OCI-LY1 (cell line): ENCODE data around the gene ARID5A.

ENCODE experiments used
- H2AFZ ChIP-seq: fragments of 200-600 bp; sonication (generic), shearing (Covaris generic); 2 replicates; pipeline ENCODE4 v1.6.0; 2014; ENCODE audit warnings: antibody characterized with exemption, mild to moderate bottlenecking, low read length
- H3F3A ChIP-seq: fragments of 200-600 bp; sonication (generic), shearing (Covaris generic); 2 replicates; pipeline ENCODE4 v1.6.0; 2014; ENCODE audit warnings: mild to moderate bottlenecking, antibody characterized with exemption, low read length, moderate library complexity; ENCODE audit not compliant: insufficient read depth
- H3K27ac ChIP-seq: fragments of 200-600 bp; sonication (generic); 2 replicates; pipeline ENCODE4 v1.5.1; 2014; ENCODE audit warnings: low read length, mixed run types, mild to moderate bottlenecking, low read depth; ENCODE audit not compliant: poor library complexity, severe bottlenecking
- H3K27me3 ChIP-seq: fragments of 200-600 bp; sonication (generic); 2 replicates; pipeline ENCODE4 v1.6.0; 2014; ENCODE audit warnings: antibody characterized with exemption, mild to moderate bottlenecking, low read length, moderate library complexity; ENCODE audit not compliant: insufficient read depth
- H3K36me3 ChIP-seq: fragments of 200-600 bp; sonication (generic); 2 replicates; pipeline ENCODE4 v1.6.1; 2014; ENCODE audit warnings: mild to moderate bottlenecking, antibody characterized with exemption, low read length, moderate library complexity, mixed read lengths; ENCODE audit not compliant: insufficient read depth
- H3K4me1 ChIP-seq: fragments of 200-600 bp; sonication (generic); 2 replicates; pipeline ENCODE4 v1.5.1; 2014; ENCODE audit warnings: mild to moderate bottlenecking, low read length, moderate library complexity; ENCODE audit not compliant: insufficient read depth, severe bottlenecking
- H3K4me2 ChIP-seq: fragments of 200-600 bp; sonication (generic), shearing (Covaris generic); 2 replicates; pipeline ENCODE4 v1.6.1; 2014; ENCODE audit warnings: low read length
- H3K4me3 ChIP-seq: fragments of 200-600 bp; sonication (generic); 2 replicates; pipeline ENCODE4 v1.5.1; 2014; ENCODE audit warnings: low read length, low read depth, mild to moderate bottlenecking, mixed read lengths; ENCODE audit not compliant: poor library complexity, severe bottlenecking
- H3K79me2 ChIP-seq: fragments of 200-600 bp; shearing (Covaris generic); 2 replicates; pipeline ENCODE4 v1.6.1; 2016; ENCODE audit warnings: mixed run types, low read length, mixed read lengths; ENCODE audit not compliant: insufficient read depth
- H3K9ac ChIP-seq: fragments of 200-600 bp; sonication (generic), shearing (Covaris generic); 2 replicates; pipeline ENCODE4 v1.6.1; 2014; ENCODE audit warnings: mild to moderate bottlenecking, low read length, mixed read lengths
- H3K9me2 ChIP-seq: fragments of 200-600 bp; sonication (generic), shearing (Covaris generic); 2 replicates; pipeline ENCODE4 v1.6.1; 2014; ENCODE audit warnings: low read depth, mild to moderate bottlenecking, low read length, mixed read lengths
- H3K9me3 ChIP-seq: fragments of 200-600 bp; shearing (Covaris generic); 2 replicates; pipeline ENCODE4 v1.6.1; 2014; ENCODE audit warnings: low read length, mixed read lengths
- H4K20me1 ChIP-seq: fragments of 200-600 bp; sonication (generic), shearing (Covaris generic); 2 replicates; pipeline ENCODE4 v1.6.0; 2016; ENCODE audit warnings: mild to moderate bottlenecking, low read length; ENCODE audit not compliant: insufficient read depth
- CTCF ChIP-seq: fragments of 200-600 bp; sonication (generic), shearing (Covaris generic); IDR thresholded peaks from 2 replicates; pipeline ENCODE4 v1.5.1; 2017; ENCODE audit warnings: mild to moderate bottlenecking, antibody characterized with exemption, low read length, moderate library complexity, mixed read lengths
- EZH2 ChIP-seq: fragments of 200-600 bp; sonication (generic), shearing (Covaris generic); IDR thresholded peaks from 2 replicates; pipeline ENCODE4 v1.8.0; 2017; ENCODE audit warnings: borderline replicate concordance, mixed run types, mild to moderate bottlenecking, antibody characterized with exemption, low read length, moderate library complexity, mixed read lengths

The ARID5A gene

GRCh38 chr2:96538487-96539214 is 2.1 kb downstream of the ARID5A start:
- Histone ChIP-seq H3K9ac (no peak overlapping the region), H3K9me3 (no peaks in the 10 kb centered on the region), H3K27ac (no peak overlapping the region), H3K4me2 (peak overlapping the region; percentile 80; the same call in 1 of the 2 replicates), H4K20me1 (no peaks in the 10 kb centered on the region), H3K36me3 (no peaks in the 10 kb centered on the region), H3K79me2 (no peaks in the 10 kb centered on the region), H3K4me1 (peaks cover 18% of the 10 kb centered on the region), H3K9me2 (no peaks in the 10 kb centered on the region), H3K4me3 (no peak overlapping the region), H3F3A (no peaks in the 10 kb centered on the region), H3K27me3 (no peaks in the 10 kb centered on the region; the same call in 1 of the 2 replicates), H2AFZ (no peak overlapping the region)
- TF ChIP-seq EZH2 (no peak), CTCF (no peak)

DNA sequence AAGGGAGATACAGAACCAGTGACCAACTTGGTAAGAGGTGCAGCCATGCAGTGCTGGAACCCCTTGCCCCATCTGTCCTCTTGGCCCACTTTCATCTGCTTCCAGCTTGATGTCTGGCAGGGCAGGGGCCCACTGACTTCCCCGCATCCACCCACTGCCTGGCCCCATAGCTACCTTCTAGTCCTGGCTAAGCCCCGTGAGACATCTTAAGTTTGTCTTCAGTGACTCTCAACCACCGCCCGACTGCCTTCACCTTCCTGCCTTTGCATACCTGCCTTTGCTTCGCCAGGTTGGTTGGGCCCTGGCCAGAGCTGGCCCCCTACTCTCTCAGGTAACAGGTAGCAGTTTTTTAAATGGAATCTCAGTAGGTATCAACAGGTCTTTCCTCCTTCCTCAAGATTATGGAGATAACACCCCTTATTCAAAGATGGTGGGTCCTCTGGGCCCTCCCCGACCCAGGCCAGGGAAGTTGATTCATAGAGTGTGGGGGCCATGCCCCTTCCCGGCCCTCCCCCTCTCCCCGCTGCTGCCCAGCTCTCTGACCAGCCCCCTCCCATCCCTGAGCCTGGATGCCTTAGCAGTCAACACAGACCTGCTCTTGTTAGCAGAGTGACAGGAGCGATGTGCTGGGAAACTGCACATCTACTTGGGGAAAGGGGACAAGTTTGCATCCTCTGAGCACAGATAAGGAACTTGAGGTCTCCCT is 2.8 kb downstream of the ARID5A start:
- Histone ChIP-seq H3K27me3 (no peaks in the 10 kb centered on the region; the same call in 1 of the 2 replicates), H3K4me3 (no peak overlapping the region), H3K79me2 (no peaks in the 10 kb centered on the region), H2AFZ (no peak overlapping the region), H3K4me1 (peaks cover 18% of the 10 kb centered on the region), H3K27ac (no peak overlapping the region), H4K20me1 (no peaks in the 10 kb centered on the region), H3K36me3 (no peaks in the 10 kb centered on the region), H3K4me2 (no peak overlapping the region), H3K9ac (no peak overlapping the region), H3K9me3 (no peaks in the 10 kb centered on the region), H3F3A (no peaks in the 10 kb centered on the region), H3K9me2 (no peaks in the 10 kb centered on the region)
- TF ChIP-seq CTCF: no peak

DNA sequence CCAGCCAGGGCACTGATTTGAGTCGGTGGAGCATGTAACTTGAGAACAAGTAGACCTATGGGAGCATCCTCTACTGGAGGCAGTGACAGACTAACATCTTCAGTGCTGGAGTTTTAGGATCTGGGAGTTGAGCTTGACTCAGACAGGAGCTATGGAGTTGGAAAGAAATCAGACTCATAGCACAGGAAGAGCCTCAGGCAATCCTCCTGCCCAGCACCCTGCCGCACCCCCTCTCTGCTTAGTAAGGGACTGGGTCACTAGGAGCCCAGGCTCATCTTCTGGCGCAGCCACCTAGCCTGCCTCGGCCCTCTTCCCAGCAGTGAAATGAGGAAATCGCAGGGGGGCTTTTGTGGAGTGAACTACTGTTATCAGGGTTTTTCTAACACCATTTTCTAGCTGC is 3.6 kb downstream of the ARID5A start:
- Histone ChIP-seq H3K36me3 (no peaks in the 10 kb centered on the region), H3K27ac (no peak overlapping the region), H3K9me2 (no peaks in the 10 kb centered on the region), H3K4me2 (no peak overlapping the region), H3K27me3 (no peaks in the 10 kb centered on the region; the same call in 1 of the 2 replicates), H4K20me1 (no peaks in the 10 kb centered on the region), H3K9ac (no peak overlapping the region), H3K4me1 (peaks cover 18% of the 10 kb centered on the region), H2AFZ (no peak overlapping the region), H3K9me3 (no peaks in the 10 kb centered on the region), H3K79me2 (no peaks in the 10 kb centered on the region), H3F3A (no peaks in the 10 kb centered on the region), H3K4me3 (no peak overlapping the region)
- no peak for TF ChIP-seq EZH2
- TF ChIP-seq CTCF: no peak
